GM13976 (cell line): ENCODE data around the gene EFNA5.

ENCODE experiments used
- DNase-seq: peaks from one replicate; pipeline ENCODE4 v3.0.0; 2012; ENCODE audit warnings: low spot score
- CTCF ChIP-seq: IDR thresholded peaks from 2 replicates; pipeline ENCODE4 v1.5.1; 2012; ENCODE audit warnings: borderline replicate concordance, mild to moderate bottlenecking; ENCODE audit not compliant: insufficient read depth; ENCODE audit errors: extremely low read depth, missing control alignments, control extremely low read depth
- in situ Hi-C: fragments of 300-500 bp; cut with MboI; formaldehyde crosslinking; loops from one replicate; pipeline ENCODE4 v1.12.0; 2022; ENCODE audit warnings: low sequenced_read_pairs, mixed read lengths, inconsistent platforms; ENCODE audit not compliant: unreplicated experiment

Gene EFNA5

DNA sequence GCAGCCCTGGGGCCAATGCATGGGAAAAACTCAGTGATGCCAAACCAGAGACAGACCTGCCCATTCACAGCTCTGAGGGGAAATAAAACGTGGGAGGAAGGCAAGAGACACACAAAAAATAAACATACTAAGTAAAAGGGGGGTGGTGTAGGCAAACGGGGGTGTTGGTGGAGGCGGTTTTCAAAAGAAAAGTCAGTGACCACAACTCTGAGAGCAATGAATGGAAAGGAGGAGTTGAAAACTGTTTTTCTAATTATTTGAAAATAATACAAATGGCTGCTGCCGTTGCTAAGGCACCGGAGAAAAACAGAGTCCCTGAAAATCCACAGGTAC, 293.5 kb downstream of the EFNA5 start:
- no peak for TF ChIP-seq CTCF
- in situ Hi-C loops, result loop anchor here (25.0 kb wide), 1 partner anchor 185 kb away; no protein-coding TSS in a partner anchor
- DNase-seq, result no peak

- no peak for TF ChIP-seq CTCF
- no peak for DNase-seq
- in situ Hi-C loops, result loop anchor here (25.0 kb wide), 1 partner anchor 186 kb away; no protein-coding TSS in a partner anchor
These were observed 294.0 kb downstream of the EFNA5 start for GRCh38 chr5:107376546-107377276.

DNA sequence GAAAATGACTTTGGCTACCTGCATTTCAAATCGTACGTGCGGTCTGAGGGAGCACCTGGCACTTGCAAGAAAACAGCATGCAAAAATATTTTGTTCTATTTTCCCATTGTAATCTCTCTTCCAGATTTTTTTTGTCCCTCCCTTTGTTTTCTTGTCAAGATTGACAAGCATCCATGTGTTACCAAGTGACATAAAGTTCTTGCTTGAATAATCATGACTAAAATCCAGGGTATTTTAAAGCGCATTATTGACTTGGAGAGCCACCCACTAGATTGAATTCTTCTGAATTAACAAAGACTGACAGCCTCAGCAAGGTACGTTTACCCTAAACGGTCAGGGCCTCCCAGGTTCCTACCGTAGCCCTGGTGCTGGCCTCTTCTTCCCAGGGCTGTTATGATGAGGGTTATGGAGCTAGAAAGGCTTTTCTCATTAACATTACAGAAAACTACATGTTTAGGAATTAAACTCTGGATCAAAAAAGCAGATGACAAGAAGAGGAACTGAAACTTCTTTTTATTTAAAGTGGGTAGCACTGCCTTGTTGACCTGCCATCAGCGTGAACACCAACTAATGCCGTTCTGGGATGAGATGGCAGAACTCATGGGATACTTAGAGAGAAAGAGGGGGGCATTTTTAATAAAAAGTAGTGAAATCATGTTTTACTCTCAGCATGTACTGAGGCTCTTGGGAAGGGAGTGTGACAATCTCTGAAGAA, 297.0 kb downstream of the EFNA5 start:
- TF ChIP-seq CTCF, result no peak
- in situ Hi-C loops, result no loop called here
- DNase-seq, result no peak

- in situ Hi-C loops, result no loop called here
- no peak for DNase-seq
- TF ChIP-seq CTCF, result no peak
These were observed 297.9 kb downstream of the EFNA5 start for GRCh38 chr5:107372723-107373450.

DNA sequence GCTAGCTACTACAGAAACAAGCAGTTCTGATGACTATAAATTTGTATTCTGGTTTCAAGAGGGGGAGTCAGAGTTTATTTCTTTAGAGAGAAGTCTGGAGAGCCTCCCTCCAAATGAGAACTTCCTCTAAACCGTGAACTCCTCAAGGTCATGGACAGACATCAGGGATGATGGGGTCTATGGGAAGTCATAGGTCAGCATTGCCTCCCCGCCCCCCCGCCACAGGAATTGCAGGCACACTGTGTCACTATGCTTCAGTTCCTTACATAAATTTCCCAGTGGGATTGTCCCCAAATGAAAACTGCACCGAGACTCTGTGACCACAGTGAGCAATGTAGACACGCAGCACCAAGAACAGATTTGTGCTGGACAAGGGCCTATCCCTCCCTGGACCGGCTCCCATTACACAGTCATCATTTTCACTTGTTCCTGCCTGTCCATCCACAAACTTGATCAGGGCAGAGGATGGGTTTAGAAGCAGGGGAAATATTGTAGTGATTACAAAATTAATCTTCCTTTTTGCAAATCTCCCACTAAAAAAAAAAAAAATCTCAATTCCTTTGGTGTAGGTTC, 300.3 kb downstream of the EFNA5 start:
- no peak for DNase-seq
- TF ChIP-seq CTCF, result no peak
- in situ Hi-C loops, result no loop called here

DNA sequence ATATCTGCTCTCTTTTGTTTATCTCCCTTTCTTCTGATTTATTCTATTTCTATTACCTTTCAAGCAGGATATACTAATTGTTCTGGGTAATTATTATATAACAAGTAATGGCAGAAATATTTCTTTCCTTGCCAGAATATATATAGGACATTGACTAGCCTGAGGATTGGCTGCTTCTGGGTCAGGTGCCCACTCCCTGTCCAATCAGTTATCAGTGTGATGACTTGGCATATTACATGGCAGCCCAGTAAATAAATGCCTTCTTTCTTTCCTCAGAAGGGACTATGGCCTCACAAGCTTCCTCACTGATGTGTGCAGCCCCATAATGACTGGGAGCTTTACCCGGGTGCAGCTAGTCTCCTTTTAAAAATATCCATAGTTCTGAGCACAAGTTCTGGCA, 301.1 kb downstream of the EFNA5 start:
- TF ChIP-seq CTCF, result no peak
- in situ Hi-C loops, result no loop called here

More for the DNA sequence above, 301.1 kb downstream of the EFNA5 start:
- DNase-seq, result no peak
